HEK293 (cell line): ENCODE data around the gene SUPT5H.
A peak's percentile ranks its signal among the peaks of the same experiment; 100 is the strongest.

ENCODE experiments used
- CTCF ChIP-seq: fragments of 450-650 bp; formaldehyde crosslinking; IDR thresholded peaks from 2 replicates; pipeline ENCODE4 v1.5.1; 2016; ENCODE audit warnings: missing biosample characterization, missing genetic modification characterization
- FEZF1 ChIP-seq: fragments of 450-650 bp; formaldehyde crosslinking; IDR thresholded peaks from 2 replicates; pipeline ENCODE4 v1.5.1; 2016; ENCODE audit warnings: missing biosample characterization, missing genetic modification characterization
- GLIS1 ChIP-seq: fragments of 450-650 bp; formaldehyde crosslinking; IDR thresholded peaks from 2 replicates; pipeline ENCODE4 v1.5.1; 2016; ENCODE audit warnings: missing biosample characterization, missing genetic modification characterization
- SCRT1 ChIP-seq: fragments of 450-650 bp; formaldehyde crosslinking; IDR thresholded peaks from 2 replicates; pipeline ENCODE4 v1.5.1; 2016; ENCODE audit warnings: missing biosample characterization, missing genetic modification characterization, borderline replicate concordance
- SP3 ChIP-seq: fragments of 450-650 bp; formaldehyde crosslinking; IDR thresholded peaks from 2 replicates; pipeline ENCODE4 v1.5.1; 2016; ENCODE audit warnings: missing biosample characterization, missing genetic modification characterization
- TCF7L2 ChIP-seq: IDR thresholded peaks from 2 replicates; pipeline ENCODE4 v1.6.1; 2011; ENCODE audit warnings: low read depth, mild to moderate bottlenecking, inconsistent platforms, low read length, moderate library complexity, borderline replicate concordance
- ZBTB1 ChIP-seq: fragments of 450-650 bp; formaldehyde crosslinking; IDR thresholded peaks from 2 replicates; pipeline ENCODE4 v1.5.1; 2016; ENCODE audit warnings: missing biosample characterization, missing genetic modification characterization
- ZBTB17 ChIP-seq: fragments of 450-650 bp; formaldehyde crosslinking; IDR thresholded peaks from 2 replicates; pipeline ENCODE4 v1.5.1; 2016; ENCODE audit warnings: missing biosample characterization, missing genetic modification characterization
- ZBTB6 ChIP-seq: fragments of 450-650 bp; formaldehyde crosslinking; IDR thresholded peaks from 2 replicates; pipeline ENCODE4 v1.5.1; 2017; ENCODE audit warnings: missing biosample characterization, missing genetic modification characterization
- ZNF132 ChIP-seq: fragments of 450-650 bp; formaldehyde crosslinking; IDR thresholded peaks from 2 replicates; pipeline ENCODE4 v1.5.1; 2017; ENCODE audit warnings: missing biosample characterization, missing genetic modification characterization, borderline replicate concordance
- ZNF202 ChIP-seq: fragments of 450-650 bp; formaldehyde crosslinking; IDR thresholded peaks from 2 replicates; pipeline ENCODE4 v1.5.1; 2016; ENCODE audit warnings: missing biosample characterization, missing genetic modification characterization, borderline replicate concordance
- ZNF239 ChIP-seq: fragments of 450-650 bp; formaldehyde crosslinking; IDR thresholded peaks from 2 replicates; pipeline ENCODE4 v1.5.1; 2016; ENCODE audit warnings: missing biosample characterization, missing genetic modification characterization
- ZNF274 ChIP-seq, 2 experiments: fragments of 200-500 bp in 1 of 2; fragments of 450-650 bp in 1 of 2; sonication (Bioruptor generic) in 1 of 2; formaldehyde crosslinking in 1 of 2; IDR thresholded peaks; 2 replicates each; pipeline versions ENCODE4 v1.5.1 to v1.6.1; 2014 to 2016; ENCODE audit warnings: borderline replicate concordance in 1 of 2, inconsistent platforms in 1 of 2, low read length in 1 of 2, missing biosample characterization in 1 of 2, missing genetic modification characterization in 1 of 2
- ZNF280C ChIP-seq: fragments of 450-650 bp; formaldehyde crosslinking; IDR thresholded peaks from 2 replicates; pipeline ENCODE4 v1.5.1; 2016; ENCODE audit warnings: missing biosample characterization, missing genetic modification characterization
- ZNF280D ChIP-seq: fragments of 450-650 bp; formaldehyde crosslinking; IDR thresholded peaks from 2 replicates; pipeline ENCODE4 v1.5.1; 2016; ENCODE audit warnings: missing biosample characterization, missing genetic modification characterization
- ZNF302 ChIP-seq: fragments of 450-650 bp; formaldehyde crosslinking; IDR thresholded peaks from 2 replicates; pipeline ENCODE4 v1.5.1; 2016; ENCODE audit warnings: missing biosample characterization, missing genetic modification characterization, low read depth
- ZNF335 ChIP-seq: fragments of 450-650 bp; formaldehyde crosslinking; conservative IDR thresholded peaks from 2 replicates; pipeline ENCODE4 v1.5.1; 2016; ENCODE audit warnings: missing biosample characterization, missing genetic modification characterization
- ZNF571 ChIP-seq: fragments of 450-650 bp; formaldehyde crosslinking; IDR thresholded peaks from 2 replicates; pipeline ENCODE4 v1.5.0; 2017; ENCODE audit warnings: missing biosample characterization, missing genetic modification characterization
- ZNF621 ChIP-seq: fragments of 450-650 bp; formaldehyde crosslinking; IDR thresholded peaks from 2 replicates; pipeline ENCODE4 v1.5.1; 2017; ENCODE audit warnings: missing biosample characterization, missing genetic modification characterization
- ZNF626 ChIP-seq: fragments of 450-650 bp; sonication (Bioruptor Pico); formaldehyde crosslinking; IDR thresholded peaks from 2 replicates; pipeline ENCODE4 v1.5.1; 2018; ENCODE audit warnings: missing biosample characterization, missing genetic modification characterization, inconsistent platforms
- ZNF701 ChIP-seq: fragments of 450-650 bp; formaldehyde crosslinking; IDR thresholded peaks from 2 replicates; pipeline ENCODE4 v1.5.1; 2016; ENCODE audit warnings: missing biosample characterization, missing genetic modification characterization
- ZSCAN4 ChIP-seq: fragments of 450-650 bp; formaldehyde crosslinking; IDR thresholded peaks from 2 replicates; pipeline ENCODE4 v1.5.1; 2017; ENCODE audit warnings: missing biosample characterization, missing genetic modification characterization
- TF ChIP-seq, protein P1 (sequence below): fragments of 450-650 bp; formaldehyde crosslinking; IDR thresholded peaks from 2 replicates; pipeline ENCODE4 v1.5.1; 2016; ENCODE audit warnings: missing biosample characterization, missing genetic modification characterization
- TF ChIP-seq, protein P2 (sequence below): fragments of 450-650 bp; formaldehyde crosslinking; IDR thresholded peaks from 2 replicates; pipeline ENCODE4 v1.5.1; 2016; ENCODE audit warnings: missing biosample characterization, missing genetic modification characterization
- TF ChIP-seq, protein P3 (sequence below): fragments of 450-650 bp; formaldehyde crosslinking; conservative IDR thresholded peaks from 2 replicates; pipeline ENCODE4 v1.5.1; 2016; ENCODE audit warnings: low read depth, missing biosample characterization, missing genetic modification characterization

SUPT5H gene

DNA sequence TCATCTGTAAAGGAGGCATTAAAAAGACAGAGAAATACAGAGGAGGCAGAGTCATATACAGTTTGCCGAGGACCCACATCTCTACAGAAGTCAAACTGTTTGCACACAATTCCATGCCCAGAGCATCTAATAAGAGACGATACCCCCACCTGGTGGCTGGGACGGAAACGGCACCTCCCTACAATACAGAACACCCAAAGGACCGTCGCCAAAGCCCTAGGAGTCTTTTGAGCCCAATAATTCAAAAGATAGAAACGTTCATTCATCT lies 33.6 kb upstream of the SUPT5H start (continued):
- TF ChIP-seq ZNF280D (no peak), ZSCAN4 (tag by site-specific recombination) (peak; percentile 91), ZBTB17 (tag by site-specific recombination) (no peak), FEZF1 (no peak), ZNF335 (no peak), ZBTB6 (tag by site-specific recombination) (no peak), ZNF621 (tag by site-specific recombination) (no peak), ZNF274 (IDR thresholded peaks at IDR 0.05; ENCODE audit: low read length) (no peak), ZNF274 (tag by site-specific recombination; IDR thresholded peaks at IDR 0.05; ENCODE audit: borderline replicate concordance) (no peak; the same call in 1 of the 2 replicates), ZNF302 (tag by site-specific recombination) (0 out of 2 replicates have a peak, but pooled peaks have one; percentile 13), SCRT1 (tag by site-specific recombination) (no peak; the same call in 1 of the 2 replicates), TCF7L2 (no peak), ZNF239 (tag by site-specific recombination) (no peak), ZNF280C (tag by site-specific recombination) (no peak), ZNF202 (tag by site-specific recombination) (no peak), ZNF626 (no peak), ZNF132 (tag by site-specific recombination) (no peak), ZBTB1 (no peak), CTCF (peak; percentile 99), SP3 (tag by site-specific recombination) (no peak), ZNF571 (tag by site-specific recombination) (no peak), GLIS1 (tag by site-specific recombination) (no peak), ZNF701 (no peak)
- TF ChIP-seq, protein P1, sequence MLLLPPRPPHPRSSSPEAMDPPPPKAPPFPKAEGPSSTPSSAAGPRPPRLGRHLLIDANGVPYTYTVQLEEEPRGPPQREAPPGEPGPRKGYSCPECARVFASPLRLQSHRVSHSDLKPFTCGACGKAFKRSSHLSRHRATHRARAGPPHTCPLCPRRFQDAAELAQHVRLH (tag by site-specific recombination) = no peak
- TF ChIP-seq, protein P2, sequence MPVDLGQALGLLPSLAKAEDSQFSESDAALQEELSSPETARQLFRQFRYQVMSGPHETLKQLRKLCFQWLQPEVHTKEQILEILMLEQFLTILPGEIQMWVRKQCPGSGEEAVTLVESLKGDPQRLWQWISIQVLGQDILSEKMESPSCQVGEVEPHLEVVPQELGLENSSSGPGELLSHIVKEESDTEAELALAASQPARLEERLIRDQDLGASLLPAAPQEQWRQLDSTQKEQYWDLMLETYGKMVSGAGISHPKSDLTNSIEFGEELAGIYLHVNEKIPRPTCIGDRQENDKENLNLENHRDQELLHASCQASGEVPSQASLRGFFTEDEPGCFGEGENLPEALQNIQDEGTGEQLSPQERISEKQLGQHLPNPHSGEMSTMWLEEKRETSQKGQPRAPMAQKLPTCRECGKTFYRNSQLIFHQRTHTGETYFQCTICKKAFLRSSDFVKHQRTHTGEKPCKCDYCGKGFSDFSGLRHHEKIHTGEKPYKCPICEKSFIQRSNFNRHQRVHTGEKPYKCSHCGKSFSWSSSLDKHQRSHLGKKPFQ (tag by site-specific recombination) = no peak; the same call in 1 of the 2 replicates
- TF ChIP-seq, protein P3, sequence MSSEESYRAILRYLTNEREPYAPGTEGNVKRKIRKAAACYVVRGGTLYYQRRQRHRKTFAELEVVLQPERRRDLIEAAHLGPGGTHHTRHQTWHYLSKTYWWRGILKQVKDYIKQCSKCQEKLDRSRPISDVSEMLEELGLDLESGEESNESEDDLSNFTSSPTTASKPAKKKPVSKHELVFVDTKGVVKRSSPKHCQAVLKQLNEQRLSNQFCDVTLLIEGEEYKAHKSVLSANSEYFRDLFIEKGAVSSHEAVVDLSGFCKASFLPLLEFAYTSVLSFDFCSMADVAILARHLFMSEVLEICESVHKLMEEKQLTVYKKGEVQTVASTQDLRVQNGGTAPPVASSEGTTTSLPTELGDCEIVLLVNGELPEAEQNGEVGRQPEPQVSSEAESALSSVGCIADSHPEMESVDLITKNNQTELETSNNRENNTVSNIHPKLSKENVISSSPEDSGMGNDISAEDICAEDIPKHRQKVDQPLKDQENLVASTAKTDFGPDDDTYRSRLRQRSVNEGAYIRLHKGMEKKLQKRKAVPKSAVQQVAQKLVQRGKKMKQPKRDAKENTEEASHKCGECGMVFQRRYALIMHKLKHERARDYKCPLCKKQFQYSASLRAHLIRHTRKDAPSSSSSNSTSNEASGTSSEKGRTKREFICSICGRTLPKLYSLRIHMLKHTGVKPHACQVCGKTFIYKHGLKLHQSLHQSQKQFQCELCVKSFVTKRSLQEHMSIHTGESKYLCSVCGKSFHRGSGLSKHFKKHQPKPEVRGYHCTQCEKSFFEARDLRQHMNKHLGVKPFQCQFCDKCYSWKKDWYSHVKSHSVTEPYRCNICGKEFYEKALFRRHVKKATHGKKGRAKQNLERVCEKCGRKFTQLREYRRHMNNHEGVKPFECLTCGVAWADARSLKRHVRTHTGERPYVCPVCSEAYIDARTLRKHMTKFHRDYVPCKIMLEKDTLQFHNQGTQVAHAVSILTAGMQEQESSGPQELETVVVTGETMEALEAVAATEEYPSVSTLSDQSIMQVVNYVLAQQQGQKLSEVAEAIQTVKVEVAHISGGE = no peak
